ENCODE measurements around the gene ATP6V0B. TPM values are rescaled to one million over a fixed set of nuclear protein-coding genes. Genes with fewer than 3 reads are reported as not detected.

ATP6V0B gene
- total and polyA plus RNA-seq, 9 of the 15 experiments (the other 6 are each of a cell fraction or from before 2014, with no cell fraction given), result 137 to 328 (median 220) TPM

DNA sequence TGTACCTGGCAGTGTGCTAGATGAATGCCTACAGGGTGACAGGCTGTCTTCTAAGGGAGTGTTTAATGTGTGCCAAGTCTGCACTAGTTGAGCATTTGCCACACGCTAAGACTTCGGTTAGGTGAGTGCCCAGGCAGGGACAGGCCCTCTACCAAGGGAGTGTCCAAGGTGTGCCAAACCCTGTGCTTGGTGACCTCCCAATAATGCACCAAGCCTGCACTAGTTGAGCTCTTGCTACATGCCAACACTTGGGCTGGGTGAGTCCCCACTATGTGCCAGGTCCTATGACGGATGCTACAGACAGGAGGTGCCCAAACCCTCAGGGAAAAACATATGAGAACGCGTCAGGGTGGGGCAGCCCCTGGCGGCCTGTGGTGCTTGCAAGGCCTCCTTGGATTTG lies 45.7 kb downstream of the ATP6V0B start:
- Histone ChIP-seq H4K20me1 (replicated peaks; ENCODE audit: control insufficient read depth, insufficient read depth, low read length) (no peaks in the 10 kb centered on the region; the same call in 1 of the 2 replicates), H3K9me1 (ENCODE audit: control insufficient read depth, insufficient read depth, low read length) (no peaks in the 10 kb centered on the region), H3K9me3 (replicated peaks; ENCODE audit: control insufficient read depth, insufficient read depth, low read depth, low read length) (no peaks in the 10 kb centered on the region), H3K4me2 (ENCODE audit: insufficient read depth, low read length) (no peak overlapping the region), H3K36me3 (ENCODE audit: control insufficient read depth, insufficient read depth, low read length) (0 out of 3 replicates have a peak, but pooled peaks cover 7% of the 10 kb centered on the region), H3K79me2 (ENCODE audit: control insufficient read depth, insufficient read depth, low read length) (no peaks in the 10 kb centered on the region), H3K4me3 (no peak overlapping the region), H2AFZ (ENCODE audit: low read depth, low read length) (no peak overlapping the region), H3K4me1 (replicated peaks in 1 of 2; ENCODE audit: control insufficient read depth in 2 of 2, insufficient read depth in 2 of 2, low read length in 2 of 2) (peaks cover 0 to 31% of the 10 kb centered on the region in 2 experiments; a peak in 3 of 5 replicates), H3K27ac (ENCODE audit: extremely low read depth, low read depth, low read length) (no peak overlapping the region), H3K27me3 (ENCODE audit: control insufficient read depth in 2 of 2, insufficient read depth in 2 of 2, low read length in 2 of 2) (no peaks in the 10 kb centered on the region), H3K9ac (ENCODE audit: insufficient read depth in 1 of 2, low read depth in 2 of 2, low read length in 2 of 2) (no peak overlapping the region)
- ATAC-seq (no peak), DNase-seq (ENCODE audit: extremely low read depth in 1 of 4, low spot score in 3 of 4) (no peak), FAIRE-seq (no peak)
- intact Hi-C loops (cut with micrococcal nuclease) (no loop called here), in situ Hi-C loops (cut with MboI) (no loop called here)
- ChIA-PET POLR2A (interaction anchor here (0.8 to 3.0 kb wide), 5 partner anchors 9 to 18 kb away, joined by 3 to 20 read pairs (median 12); partner anchors contain the start of gene SLC6A9), CTCF (ENCODE audit: low intra/inter-chr PET ratio) (interaction anchor here (0.6 kb wide), 1 partner anchor 368 kb away, joined by 3 read pairs; no protein-coding TSS in a partner anchor)
- BruUV-seq (replicated peaks), result no TSS peak
- WGBS (ENCODE audit: insufficient coverage, low coverage, missing lambda C conversion rate), result 75% methylated on average over 6 of the region's 6 CpGs
- TF ChIP-seq ZBTB8A (IDR thresholded peaks at IDR 0.05; ENCODE audit: partially characterized antibody), result no peak
- TF ChIP-seq MBD2 (IDR thresholded peaks at IDR 0.05; ENCODE audit: borderline replicate concordance, low read depth), result no peak
- TF ChIP-seq ELF2 (CRISPR knock-in tag; IDR thresholded peaks at IDR 0.05), result no peak
- TF ChIP-seq PTTG1 (tag; IDR thresholded peaks at IDR 0.05; ENCODE audit: low read depth), result no peak
- TF ChIP-seq ZZZ3 (IDR thresholded peaks at IDR 0.05), result no peak
- TF ChIP-seq, protein P1, sequence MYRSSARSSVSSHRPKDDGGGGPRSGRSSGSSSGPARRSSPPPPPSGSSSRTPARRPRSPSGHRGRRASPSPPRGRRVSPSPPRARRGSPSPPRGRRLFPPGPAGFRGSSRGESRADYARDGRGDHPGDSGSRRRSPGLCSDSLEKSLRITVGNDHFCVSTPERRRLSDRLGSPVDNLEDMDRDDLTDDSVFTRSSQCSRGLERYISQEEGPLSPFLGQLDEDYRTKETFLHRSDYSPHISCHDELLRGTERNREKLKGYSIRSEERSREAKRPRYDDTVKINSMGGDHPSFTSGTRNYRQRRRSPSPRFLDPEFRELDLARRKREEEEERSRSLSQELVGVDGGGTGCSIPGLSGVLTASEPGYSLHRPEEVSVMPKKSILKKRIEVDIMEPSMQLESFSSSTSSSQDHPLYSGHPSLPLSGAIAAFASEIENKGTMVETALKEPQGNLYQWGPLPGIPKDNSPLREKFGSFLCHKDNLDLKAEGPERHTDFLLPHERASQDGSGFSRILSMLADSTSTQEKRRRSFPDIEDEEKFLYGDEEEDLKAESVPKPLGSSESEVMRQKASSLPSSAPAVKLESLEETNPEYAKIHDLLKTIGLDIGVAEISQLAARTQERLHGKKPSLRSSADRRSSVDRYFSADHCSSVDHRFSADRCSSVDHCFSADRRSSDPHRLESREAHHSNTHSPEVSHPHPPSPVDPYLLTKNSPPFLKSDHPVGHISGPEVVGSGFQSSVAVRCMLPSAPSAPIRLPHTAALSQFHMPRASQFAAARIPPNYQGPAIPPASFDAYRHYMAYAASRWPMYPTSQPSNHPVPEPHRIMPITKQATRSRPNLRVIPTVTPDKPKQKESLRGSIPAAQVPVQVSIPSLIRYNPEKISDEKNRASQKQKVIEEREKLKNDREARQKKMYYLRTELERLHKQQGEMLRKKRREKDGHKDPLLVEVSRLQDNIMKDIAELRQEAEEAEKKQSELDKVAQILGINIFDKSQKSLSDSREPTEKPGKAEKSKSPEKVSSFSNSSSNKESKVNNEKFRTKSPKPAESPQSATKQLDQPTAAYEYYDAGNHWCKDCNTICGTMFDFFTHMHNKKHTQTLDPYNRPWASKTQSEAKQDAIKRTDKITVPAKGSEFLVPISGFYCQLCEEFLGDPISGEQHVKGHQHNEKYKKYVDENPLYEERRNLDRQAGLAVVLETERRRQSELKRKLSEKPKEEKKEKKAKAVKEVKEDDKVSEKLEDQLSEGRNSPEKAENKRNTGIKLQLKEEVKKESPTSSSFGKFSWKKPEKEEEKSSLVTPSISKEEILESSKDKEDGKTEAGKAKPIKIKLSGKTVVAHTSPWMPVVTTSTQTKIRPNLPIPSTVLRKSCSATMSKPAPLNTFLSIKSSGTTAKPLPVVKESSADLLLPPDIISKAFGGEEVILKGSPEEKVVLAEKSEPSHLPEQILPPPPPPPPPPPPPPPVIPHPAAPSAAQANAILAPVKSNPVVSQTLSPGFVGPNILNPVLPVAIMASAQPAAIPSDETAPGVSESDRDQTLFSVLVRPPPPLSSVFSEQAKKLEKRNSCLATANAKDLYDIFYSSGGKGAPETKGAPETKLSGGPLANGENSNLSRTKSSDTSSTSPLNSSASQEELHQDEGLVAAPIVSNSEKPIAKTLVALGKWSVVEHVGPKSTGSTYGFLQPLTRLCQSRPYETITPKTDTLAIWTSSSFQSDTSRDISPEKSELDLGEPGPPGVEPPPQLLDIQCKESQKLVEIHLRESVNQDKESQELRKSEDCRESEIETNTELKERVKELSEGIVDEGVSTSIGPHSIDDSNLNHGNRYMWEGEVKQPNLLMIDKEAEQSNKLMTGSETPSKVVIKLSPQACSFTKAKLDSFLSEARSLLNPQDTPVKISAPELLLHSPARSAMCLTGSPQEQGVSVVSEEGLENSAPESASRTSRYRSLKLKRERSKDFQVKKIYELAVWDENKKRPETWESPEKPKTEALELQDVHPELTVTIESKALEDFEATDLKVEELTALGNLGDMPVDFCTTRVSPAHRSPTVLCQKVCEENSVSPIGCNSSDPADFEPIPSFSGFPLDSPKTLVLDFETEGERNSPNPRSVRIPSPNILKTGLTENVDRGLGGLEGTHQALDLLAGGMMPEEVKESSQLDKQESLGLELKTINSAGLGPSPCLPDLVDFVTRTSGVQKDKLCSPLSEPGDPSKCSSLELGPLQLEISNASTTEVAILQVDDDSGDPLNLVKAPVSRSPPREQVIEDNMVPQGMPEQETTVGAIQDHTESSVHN (IDR thresholded peaks at IDR 0.05; ENCODE audit: borderline replicate concordance in 1 of 2, low read depth in 1 of 2), result no peak
- no peak for TF ChIP-seq SIN3A (IDR thresholded peaks at IDR 0.05; ENCODE audit: borderline replicate concordance in 2 of 2, control insufficient read depth in 1 of 2, low read depth in 2 of 2, low read length in 2 of 2)
- TF ChIP-seq CSDE1 (IDR thresholded peaks at IDR 0.05), result no peak
- TF ChIP-seq LARP7 (IDR thresholded peaks at IDR 0.05), result no peak
- TF ChIP-seq FOXJ2 (tag; IDR thresholded peaks at IDR 0.05), result no peak
- TF ChIP-seq, protein P2, sequence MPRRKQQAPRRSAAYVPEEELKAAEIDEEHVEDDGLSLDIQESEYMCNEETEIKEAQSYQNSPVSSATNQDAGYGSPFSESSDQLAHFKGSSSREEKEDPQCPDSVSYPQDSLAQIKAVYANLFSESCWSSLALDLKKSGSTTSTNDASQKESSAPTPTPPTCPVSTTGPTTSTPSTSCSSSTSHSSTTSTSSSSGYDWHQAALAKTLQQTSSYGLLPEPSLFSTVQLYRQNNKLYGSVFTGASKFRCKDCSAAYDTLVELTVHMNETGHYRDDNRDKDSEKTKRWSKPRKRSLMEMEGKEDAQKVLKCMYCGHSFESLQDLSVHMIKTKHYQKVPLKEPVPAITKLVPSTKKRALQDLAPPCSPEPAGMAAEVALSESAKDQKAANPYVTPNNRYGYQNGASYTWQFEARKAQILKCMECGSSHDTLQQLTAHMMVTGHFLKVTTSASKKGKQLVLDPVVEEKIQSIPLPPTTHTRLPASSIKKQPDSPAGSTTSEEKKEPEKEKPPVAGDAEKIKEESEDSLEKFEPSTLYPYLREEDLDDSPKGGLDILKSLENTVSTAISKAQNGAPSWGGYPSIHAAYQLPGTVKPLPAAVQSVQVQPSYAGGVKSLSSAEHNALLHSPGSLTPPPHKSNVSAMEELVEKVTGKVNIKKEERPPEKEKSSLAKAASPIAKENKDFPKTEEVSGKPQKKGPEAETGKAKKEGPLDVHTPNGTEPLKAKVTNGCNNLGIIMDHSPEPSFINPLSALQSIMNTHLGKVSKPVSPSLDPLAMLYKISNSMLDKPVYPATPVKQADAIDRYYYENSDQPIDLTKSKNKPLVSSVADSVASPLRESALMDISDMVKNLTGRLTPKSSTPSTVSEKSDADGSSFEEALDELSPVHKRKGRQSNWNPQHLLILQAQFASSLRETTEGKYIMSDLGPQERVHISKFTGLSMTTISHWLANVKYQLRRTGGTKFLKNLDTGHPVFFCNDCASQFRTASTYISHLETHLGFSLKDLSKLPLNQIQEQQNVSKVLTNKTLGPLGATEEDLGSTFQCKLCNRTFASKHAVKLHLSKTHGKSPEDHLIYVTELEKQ (CRISPR knock-in tag; IDR thresholded peaks at IDR 0.05), result no peak

Data from K562 (cell line).